Measurements from ENCODE around the gene GLDN.
"Not testable (repeated sequence)": the region's sequence is repeated elsewhere in the genome, so short reads cannot be mapped to it uniquely, and the experiment has no call there.

The GLDN gene

DNA sequence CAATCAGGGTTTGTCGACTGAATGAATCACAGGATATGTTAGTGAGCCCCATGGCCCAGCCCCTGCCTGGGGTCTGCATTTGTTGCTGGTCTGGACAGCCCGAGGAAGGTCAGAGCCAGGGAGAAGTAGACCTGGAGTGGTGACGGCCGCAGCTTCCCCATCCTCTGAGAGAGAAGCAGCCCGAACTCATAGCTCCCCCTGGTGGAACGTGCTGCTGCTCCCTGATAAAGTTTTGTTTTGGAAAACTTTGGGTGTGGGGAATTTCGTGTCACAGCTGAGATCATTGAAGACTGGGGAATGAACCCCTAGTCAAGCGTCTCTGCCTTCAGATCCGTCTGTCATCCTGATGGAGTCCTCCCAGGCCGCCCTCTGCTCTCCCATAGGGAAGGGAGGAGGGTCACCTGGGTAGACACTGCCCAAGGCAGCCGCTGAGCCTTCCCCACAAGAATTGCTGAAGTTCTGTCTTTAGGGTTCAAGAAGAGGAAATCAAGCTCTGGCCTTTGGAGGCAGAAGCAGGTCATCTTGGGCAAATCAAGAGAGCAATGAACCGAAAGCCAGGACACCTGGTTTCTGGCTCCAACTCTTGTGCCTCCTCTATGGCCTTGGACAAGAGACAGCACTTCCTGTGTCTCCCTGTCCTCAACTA, 60.5 kb downstream of the GLDN start:
- no peak for TF ChIP-seq ZFX (IDR thresholded peaks at IDR 0.05)
- TF ChIP-seq, protein P1, sequence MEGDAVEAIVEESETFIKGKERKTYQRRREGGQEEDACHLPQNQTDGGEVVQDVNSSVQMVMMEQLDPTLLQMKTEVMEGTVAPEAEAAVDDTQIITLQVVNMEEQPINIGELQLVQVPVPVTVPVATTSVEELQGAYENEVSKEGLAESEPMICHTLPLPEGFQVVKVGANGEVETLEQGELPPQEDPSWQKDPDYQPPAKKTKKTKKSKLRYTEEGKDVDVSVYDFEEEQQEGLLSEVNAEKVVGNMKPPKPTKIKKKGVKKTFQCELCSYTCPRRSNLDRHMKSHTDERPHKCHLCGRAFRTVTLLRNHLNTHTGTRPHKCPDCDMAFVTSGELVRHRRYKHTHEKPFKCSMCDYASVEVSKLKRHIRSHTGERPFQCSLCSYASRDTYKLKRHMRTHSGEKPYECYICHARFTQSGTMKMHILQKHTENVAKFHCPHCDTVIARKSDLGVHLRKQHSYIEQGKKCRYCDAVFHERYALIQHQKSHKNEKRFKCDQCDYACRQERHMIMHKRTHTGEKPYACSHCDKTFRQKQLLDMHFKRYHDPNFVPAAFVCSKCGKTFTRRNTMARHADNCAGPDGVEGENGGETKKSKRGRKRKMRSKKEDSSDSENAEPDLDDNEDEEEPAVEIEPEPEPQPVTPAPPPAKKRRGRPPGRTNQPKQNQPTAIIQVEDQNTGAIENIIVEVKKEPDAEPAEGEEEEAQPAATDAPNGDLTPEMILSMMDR (conservative IDR thresholded peaks at IDR 0.05) = peak; percentile 91
- H3K27ac ChIP-seq = no peak overlapping the region

DNA sequence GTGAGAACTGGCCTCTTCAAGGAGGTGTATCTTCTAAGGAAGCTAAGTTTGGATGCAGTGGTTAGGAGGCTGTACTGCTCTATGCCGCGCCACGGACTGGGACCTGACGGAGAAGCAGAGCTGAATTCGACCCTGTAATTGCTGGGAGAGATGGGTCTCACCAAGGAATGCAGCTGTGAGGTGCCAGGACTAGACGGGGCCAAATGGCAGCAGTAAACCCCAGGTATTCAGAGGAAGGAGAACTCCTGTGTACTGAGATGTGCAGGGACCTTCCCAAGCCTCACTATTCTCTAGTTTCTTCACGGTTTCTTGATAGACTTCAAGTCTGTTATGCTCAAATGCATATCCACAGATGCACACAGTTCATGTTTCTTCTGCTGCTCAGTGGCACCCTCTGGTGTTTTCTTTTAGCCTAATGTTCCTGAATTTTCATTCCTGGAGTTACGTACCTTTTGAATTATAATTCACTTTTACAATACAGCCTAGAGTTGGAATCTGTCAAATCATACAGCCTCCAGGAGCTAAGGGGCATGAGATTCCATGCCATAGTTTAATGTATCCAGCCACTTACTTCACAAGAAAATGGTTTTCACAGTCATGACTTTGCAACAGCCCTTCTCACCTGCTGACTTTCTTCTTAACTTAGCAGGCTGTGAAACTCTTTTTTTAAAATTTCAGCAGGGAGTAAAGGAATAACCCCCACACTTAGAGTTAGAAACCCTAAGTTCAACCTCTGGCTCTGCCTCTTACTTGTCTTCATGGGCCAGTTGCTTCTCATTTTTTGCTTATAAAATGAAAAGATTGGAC, 61.8 kb downstream of the GLDN start:
- no peak overlapping the region for H3K27ac ChIP-seq
- TF ChIP-seq, protein P1 (conservative IDR thresholded peaks at IDR 0.05) = peak; percentile 81
- no peak for TF ChIP-seq ZFX (IDR thresholded peaks at IDR 0.05)

DNA sequence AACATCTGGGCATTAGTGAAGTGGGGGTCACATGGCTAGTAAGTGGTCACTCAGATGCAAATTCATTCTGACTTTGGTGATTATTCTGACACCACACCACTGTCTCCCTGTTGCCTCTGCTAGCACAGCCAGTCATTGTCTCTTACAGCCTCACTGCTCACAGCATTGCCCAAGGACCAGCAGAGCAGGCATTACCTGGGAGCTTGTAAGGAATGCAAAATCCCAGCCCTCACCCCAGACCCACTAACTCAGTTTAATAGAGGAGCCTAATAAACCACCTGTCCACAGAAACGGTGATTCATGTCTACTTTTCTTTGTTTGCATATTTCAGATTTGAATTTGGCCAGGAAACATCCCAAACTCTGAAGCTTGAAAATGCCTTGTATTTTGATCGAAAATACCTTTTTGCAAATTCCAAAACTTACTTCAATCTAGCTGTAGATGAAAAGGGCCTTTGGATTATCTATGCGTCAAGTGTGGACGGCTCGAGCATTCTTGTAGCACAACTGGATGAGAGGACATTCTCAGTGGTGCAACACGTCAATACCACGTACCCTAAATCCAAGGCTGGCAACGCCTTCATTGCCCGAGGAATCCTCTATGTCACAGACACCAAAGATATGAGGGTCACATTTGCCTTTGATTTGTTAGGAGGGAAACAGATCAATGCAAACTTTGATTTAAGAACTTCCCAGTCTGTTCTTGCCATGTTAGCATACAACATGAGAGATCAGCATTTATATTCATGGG, 62.7 kb downstream of the GLDN start:
- TF ChIP-seq, protein P1 (conservative IDR thresholded peaks at IDR 0.05) = no peak
- TF ChIP-seq ZFX (IDR thresholded peaks at IDR 0.05) = no peak
- H3K27ac ChIP-seq = no peak overlapping the region

DNA sequence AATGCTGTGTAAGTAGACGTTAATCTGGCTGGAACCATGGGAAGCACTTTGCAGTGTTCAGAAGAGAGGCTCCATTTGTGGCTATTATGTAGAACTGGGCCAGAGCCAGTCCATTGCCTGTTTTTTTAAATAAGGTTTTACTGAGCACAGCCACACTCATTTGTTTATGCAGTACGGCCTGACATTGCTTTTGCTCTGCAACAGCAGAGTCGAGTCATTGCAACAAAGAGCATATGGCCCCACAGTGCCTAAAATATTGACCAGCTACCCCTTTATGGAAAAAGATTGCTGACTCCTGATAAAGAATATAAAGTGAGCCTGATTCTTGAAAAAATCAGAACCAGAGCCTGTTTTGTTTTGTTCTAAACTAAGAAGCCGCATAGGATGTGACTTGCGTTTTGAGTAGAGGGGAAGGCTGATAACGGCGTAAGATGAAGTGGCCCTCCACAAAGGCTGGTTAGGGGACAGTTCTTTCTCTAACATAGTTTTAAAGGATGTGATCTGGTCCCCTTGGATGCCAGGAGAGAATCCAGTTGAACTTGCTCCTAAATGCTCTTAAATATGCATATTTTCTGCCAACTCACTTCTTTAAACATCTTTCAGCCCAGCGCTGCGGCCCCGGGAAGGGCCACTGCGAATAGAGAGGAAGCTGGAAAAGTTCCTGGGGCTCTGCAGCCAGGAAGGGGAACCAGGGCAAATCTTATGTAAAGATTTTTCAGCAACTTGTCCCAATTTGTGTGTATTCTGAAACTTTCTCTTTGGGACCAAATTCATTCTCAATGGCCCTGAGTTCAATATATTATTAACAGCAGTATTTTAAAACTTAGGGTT, 64.5 kb downstream of the GLDN start:
- no peak for TF ChIP-seq ZFX (IDR thresholded peaks at IDR 0.05)
- TF ChIP-seq, protein P1 (conservative IDR thresholded peaks at IDR 0.05) = no peak
- no peak overlapping the region; the same call in 1 of the 2 replicates for H3K27ac ChIP-seq

DNA sequence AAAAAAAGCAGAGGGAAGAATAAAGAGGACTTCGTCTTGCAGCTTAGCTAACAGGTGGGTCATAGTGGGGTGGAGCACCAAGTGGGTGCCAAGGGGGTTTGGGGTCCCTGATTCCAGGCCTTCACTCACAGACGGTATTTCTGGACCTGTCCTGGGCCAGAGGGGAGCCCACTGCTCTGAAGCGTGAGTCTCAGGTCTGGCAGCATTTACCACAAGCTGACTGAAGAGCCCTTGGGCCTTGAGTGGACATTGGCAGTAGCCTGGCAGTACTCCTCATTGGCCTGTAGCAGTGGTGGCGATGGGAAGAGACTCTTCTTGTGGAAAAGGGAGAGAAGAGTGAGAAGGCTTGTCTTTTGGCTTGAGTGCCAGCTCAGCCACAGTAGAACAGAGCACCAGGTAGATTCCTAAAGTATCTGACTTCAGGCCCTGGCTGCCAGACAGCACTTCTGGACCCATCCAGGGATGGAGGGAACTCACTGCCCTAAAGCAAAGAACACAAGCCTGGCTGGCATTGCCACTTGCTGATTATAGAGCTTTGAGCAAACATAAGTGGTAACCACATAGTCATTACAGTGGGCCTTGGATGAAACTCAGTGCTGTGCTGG, 72.9 kb downstream of the GLDN start:
- TF ChIP-seq, protein P1 (conservative IDR thresholded peaks at IDR 0.05) = no peak
- TF ChIP-seq ZFX (IDR thresholded peaks at IDR 0.05) = no peak
- H3K27ac ChIP-seq = no peak overlapping the region

DNA sequence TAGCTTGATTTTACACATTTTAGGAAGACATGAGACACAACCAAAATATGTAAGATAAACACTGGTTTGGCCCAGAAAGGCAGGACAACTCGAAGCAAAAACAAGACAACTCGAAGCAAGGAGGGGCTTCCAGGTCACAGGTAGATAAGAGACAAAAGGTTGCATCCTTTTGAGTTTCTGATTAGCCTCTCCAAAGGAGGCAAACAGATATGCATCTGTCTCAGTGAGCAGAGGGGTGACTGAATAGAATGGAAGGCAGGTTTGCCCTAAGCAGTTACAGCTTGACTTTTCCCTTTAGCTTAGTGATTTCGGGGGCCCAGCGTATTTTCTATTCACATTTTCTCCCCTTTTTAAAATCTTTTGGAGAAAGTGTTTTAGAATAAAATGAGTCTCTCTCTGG, 74.7 kb downstream of the GLDN start:
- no peak for TF ChIP-seq ZFX (IDR thresholded peaks at IDR 0.05)
- TF ChIP-seq, protein P1 (conservative IDR thresholded peaks at IDR 0.05) = no peak
- no peak overlapping the region for H3K27ac ChIP-seq

DNA sequence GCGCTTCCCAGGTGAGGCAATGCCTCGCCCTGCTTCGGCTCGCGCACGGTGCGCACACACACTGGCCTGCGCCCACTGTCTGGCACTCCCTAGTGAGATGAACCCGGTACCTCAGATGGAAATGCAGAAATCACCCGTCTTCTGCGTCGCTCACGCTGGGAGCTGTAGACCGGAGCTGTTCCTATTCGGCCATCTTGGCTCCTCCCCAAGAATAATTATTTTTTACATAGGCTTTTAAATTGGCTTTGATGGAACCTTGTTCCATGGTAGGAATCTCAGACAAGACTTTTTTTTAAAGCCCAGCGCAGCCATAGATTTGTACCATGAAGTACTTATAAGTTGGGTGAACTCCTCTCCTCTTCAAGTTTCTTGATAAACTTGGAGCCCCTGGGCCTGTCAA, 81.6 kb downstream of the GLDN start:
- not testable (repeated sequence) for H3K27ac ChIP-seq
